HG03439 (cell line): ENCODE measurements around the gene FREY1.

ENCODE experiments used
- ATAC-seq: cut with Tn5 transposase; IDR thresholded peaks from one replicate; pipeline ENCODE4 v1.9.1; 2021; ENCODE audit warnings: mild to moderate bottlenecking, moderate library complexity; ENCODE audit not compliant: unreplicated experiment

The FREY1 gene

GRCh38 chr11:45877221-45877620 is 29.9 kb downstream of the FREY1 start:
- no peak for ATAC-seq

- no peak for ATAC-seq
Measured at GRCh38 chr11:45876401-45876800, 30.7 kb downstream of the FREY1 start.

GRCh38 chr11:45872651-45873356 is 34.3 kb downstream of the FREY1 start:
- no peak for ATAC-seq

GRCh38 chr11:45871638-45872037 is 35.4 kb downstream of the FREY1 start:
- ATAC-seq = no peak

- ATAC-seq = no peak
Measured at GRCh38 chr11:45870706-45871105, 36.4 kb downstream of the FREY1 start.

GRCh38 chr11:45869551-45869950 is 37.5 kb downstream of the FREY1 start:
- no peak for ATAC-seq

GRCh38 chr11:45864041-45864440 is 43.0 kb downstream of the FREY1 start:
- no peak for ATAC-seq

GRCh38 chr11:45860764-45861510 is 46.1 kb downstream of the FREY1 start:
- ATAC-seq = no peak

- ATAC-seq = no peak
Measured at GRCh38 chr11:45860348-45860747, 46.7 kb downstream of the FREY1 start.

- ATAC-seq = no peak
Measured at GRCh38 chr11:45859661-45860140, 47.4 kb downstream of the FREY1 start.

GRCh38 chr11:45858751-45859398 is 48.2 kb downstream of the FREY1 start:
- ATAC-seq = no peak

GRCh38 chr11:45857961-45858474 is 49.1 kb downstream of the FREY1 start:
- no peak for ATAC-seq
